Heart left ventricle (tissue), 16 donors: ENCODE results near the gene HEXA. TPM values are rescaled to one million over a fixed set of nuclear protein-coding genes. Genes with fewer than 3 reads are reported as not detected.

Experiments used
- ATAC-seq, 4 donors: fragments of 200-7000 bp; cut with Tn5 transposase; one replicate each; pipeline ENCODE4 v1.9.1; 2020 to 2022; ENCODE audit warnings: moderate library complexity in 4 of 4, mild to moderate bottlenecking in 3 of 4, moderate number of reproducible peaks in 1 of 4
- DNase-seq, 5 donors: peaks; one replicate each; pipeline ENCODE4 v3.0.0-alpha.2; 2020
- H3K27ac ChIP-seq, 12 donors: fragments of 200-600 bp; sonication (generic) in 4 of 12; one replicate each; pipeline versions ENCODE4 v1.5.0 to v1.8.0; 2016 to 2022; ENCODE audit warnings: mild to moderate bottlenecking in 2 of 12
- H3K27me3 ChIP-seq, 9 donors: fragments of 200-600 bp; sonication (generic) in 2 of 9; one replicate each; pipeline versions ENCODE4 v1.5.1 to v1.8.0; 2016 to 2022; ENCODE audit warnings: mild to moderate bottlenecking in 3 of 9
- H3K36me3 ChIP-seq, 9 donors: fragments of 200-600 bp; sonication (generic) in 2 of 9; one replicate each; pipeline versions ENCODE4 v1.5.0 to v1.8.0; 2018 to 2022; ENCODE audit warnings: mild to moderate bottlenecking in 2 of 9
- H3K4me1 ChIP-seq, 12 donors: fragments of 200-600 bp; sonication (generic) in 4 of 12; one replicate each; pipeline versions ENCODE4 v1.5.0 to v1.8.0; 2016 to 2022; ENCODE audit warnings: mild to moderate bottlenecking in 3 of 12
- H3K4me3 ChIP-seq, 12 donors: fragments of 200-600 bp; sonication (generic) in 4 of 12; one replicate each; pipeline versions ENCODE4 v1.5.0 to v1.8.0; 2017 to 2022; ENCODE audit warnings: mild to moderate bottlenecking in 9 of 12, moderate library complexity in 4 of 12
- H3K9me3 ChIP-seq, 12 donors: fragments of 200-600 bp; sonication (generic) in 4 of 12; one replicate each; pipeline versions ENCODE4 v1.5.0 to v1.8.0; 2016 to 2022; ENCODE audit warnings: mild to moderate bottlenecking in 1 of 12
- POLR2A ChIP-seq, 2 donors: fragments of 450-650 bp; IDR thresholded peaks; one replicate each; pipeline ENCODE4 v1.6.1; 2017; ENCODE audit warnings: antibody characterized with exemption in 2 of 2, mild to moderate bottlenecking in 2 of 2, moderate library complexity in 2 of 2
- WGBS, 4 donors: extraction: QIAGEN DNeasy Blood & Tissue Kit in 2 of 4; methylation state at CpG; one replicate each; pipeline versions ENCODE4 v1.1.5 to v1.1.7; 2013 to 2018; 5-methylcytosine and 5-hydroxymethylcytosine counted together
- intact Hi-C, 10 donors: fragments of 100-400 bp; cut with DNase I; formaldehyde crosslinking; loops; one replicate each; pipeline versions ENCODE4 v1.11.1 to v1.14.2; 2022
- polyA plus RNA-seq, 2 donors: library from polyadenylated mRNA; stranded (reverse); fragments of 200-250 nt; gene quantifications; one replicate each; pipeline ENCODE4 v1.2.3, GENCODE V29; 2013
- total RNA-seq, 9 donors: library from RNA; depleted of rRNA in 2 of 9; stranded (reverse); fragments of >200 nt in 2 of 9; fragmentation: NEBNext Ultra II Directional in 3 of 9; extraction: Animal tissue kit (Norgen Biotek cat#: 25700) in 3 of 9; gene quantifications; one replicate each; pipeline versions ENCODE4 v1.1.0 to v1.2.4, GENCODE V29; 2016 to 2023
- TF ChIP-seq, protein P1 (sequence below), 12 donors: fragments of 200-600 bp; sonication (generic) in 4 of 12; IDR thresholded peaks; one replicate each; pipeline versions ENCODE4 v1.5.0 to v1.8.0; 2018 to 2022; ENCODE audit warnings: antibody characterized with exemption in 12 of 12, mild to moderate bottlenecking in 5 of 12
- donor health status: ischemic (EF 13 %, LVEDD 7.1; RV severe dilation, severe dysfunction).
- donor health status: healthy with polysubstance abuse.
- donor health status: DM: no; HTN: yes; CAD: no.
- donor health status: DM: no; HTN: no; CAD: no.
- donor health status: ischemic (EF 25% LVEDD 6.9; RV normal size, moderate dysfunction).
- donor health status: ischemic (EF 25% LVEDD 5.7; RV mildly dilated, moderate dysfunction).
- donor health status: healthy.
- donor health status: DM: yes; HTN: yes; CAD: no.
- donor health status: ischemic (EF 35%, LVEDD 5.7; RV mildly dilated, moderate dysfunction).
- donor health status: nonischemic (EF 11% LVEDD 7.7; RV severe dilation, severe dysfunction).
- donor health status: DM: yes; HTN: yes; CAD: no.
- donor health status: PGD.
- donor health status: ischemic (EF 29% LVEDD 5.4; RV normal size, mild dysfunction).
- donor health status: nonischemic (EF 23%, LVEDD 6.1; RV moderate dilation, normal function).

Gene HEXA
- total and polyA plus RNA-seq, 11 donors: 40.8 to 181 (median 71.3) TPM

DNA sequence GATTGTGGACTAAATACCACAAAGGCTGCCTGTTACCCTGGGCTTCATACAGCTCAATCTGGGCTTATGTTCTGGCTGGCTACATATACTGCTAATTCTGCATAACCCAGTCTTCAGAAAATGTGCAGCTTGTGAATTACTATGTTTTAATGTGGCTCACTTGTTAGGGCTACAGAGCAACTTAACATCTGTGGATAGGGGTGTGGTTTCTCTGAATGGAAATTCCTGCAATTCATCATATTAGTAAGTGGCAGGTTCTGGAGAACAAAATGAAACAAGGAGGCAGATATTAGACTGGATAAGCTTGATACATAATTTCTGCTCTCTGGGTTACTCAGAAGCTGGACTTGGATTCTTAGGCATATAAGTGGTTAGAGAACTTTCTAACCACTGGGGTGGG is 29.0 kb upstream of the HEXA start:
- no peak for ATAC-seq
- Histone ChIP-seq H3K27ac (no peak overlapping the region), H3K4me3 (no peak overlapping the region), H3K4me1 (no peaks in the 10 kb centered on the region), H3K36me3 (no peaks in the 10 kb centered on the region), H3K9me3 (no peaks in the 10 kb centered on the region), H3K27me3 (peaks cover 0 to 36% (median 0%) of the 10 kb centered on the region in 9 donors)
- TF ChIP-seq POLR2A (IDR thresholded peaks at IDR 0.05): no peak
- TF ChIP-seq, protein P1, sequence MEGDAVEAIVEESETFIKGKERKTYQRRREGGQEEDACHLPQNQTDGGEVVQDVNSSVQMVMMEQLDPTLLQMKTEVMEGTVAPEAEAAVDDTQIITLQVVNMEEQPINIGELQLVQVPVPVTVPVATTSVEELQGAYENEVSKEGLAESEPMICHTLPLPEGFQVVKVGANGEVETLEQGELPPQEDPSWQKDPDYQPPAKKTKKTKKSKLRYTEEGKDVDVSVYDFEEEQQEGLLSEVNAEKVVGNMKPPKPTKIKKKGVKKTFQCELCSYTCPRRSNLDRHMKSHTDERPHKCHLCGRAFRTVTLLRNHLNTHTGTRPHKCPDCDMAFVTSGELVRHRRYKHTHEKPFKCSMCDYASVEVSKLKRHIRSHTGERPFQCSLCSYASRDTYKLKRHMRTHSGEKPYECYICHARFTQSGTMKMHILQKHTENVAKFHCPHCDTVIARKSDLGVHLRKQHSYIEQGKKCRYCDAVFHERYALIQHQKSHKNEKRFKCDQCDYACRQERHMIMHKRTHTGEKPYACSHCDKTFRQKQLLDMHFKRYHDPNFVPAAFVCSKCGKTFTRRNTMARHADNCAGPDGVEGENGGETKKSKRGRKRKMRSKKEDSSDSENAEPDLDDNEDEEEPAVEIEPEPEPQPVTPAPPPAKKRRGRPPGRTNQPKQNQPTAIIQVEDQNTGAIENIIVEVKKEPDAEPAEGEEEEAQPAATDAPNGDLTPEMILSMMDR (IDR thresholded peaks at IDR 0.05): no peak
- intact Hi-C loops: no loop called here
- DNase-seq: no peak

DNA sequence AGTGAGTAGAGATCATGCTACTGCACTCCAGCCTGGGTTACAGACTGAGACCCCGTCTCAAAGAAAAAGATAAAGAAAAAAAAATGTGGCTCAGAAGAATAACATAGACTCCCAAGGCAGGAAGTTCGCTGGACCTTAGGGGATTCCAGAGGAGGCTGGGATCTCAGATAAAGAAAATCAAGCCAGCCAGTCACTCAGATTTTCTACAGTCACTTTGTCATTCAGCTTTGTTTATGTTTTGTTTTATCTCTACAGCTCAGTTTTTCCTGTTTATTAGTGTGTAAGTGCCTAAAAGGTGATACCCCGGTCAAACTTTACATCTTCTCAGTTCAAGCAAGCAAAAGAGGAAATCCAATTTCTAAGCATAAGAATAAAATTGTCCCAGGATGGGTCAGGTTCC is 28.5 kb upstream of the HEXA start:
- TF ChIP-seq, protein P1 (IDR thresholded peaks at IDR 0.05): no peak
- no peak for TF ChIP-seq POLR2A (IDR thresholded peaks at IDR 0.05)
- Histone ChIP-seq H3K36me3 (no peaks in the 10 kb centered on the region), H3K4me3 (no peak overlapping the region), H3K27ac (no peak overlapping the region), H3K27me3 (peaks cover 0 to 32% (median 0%) of the 10 kb centered on the region in 9 donors), H3K9me3 (no peaks in the 10 kb centered on the region), H3K4me1 (no peaks in the 10 kb centered on the region)
- intact Hi-C loops: no loop called here
- WGBS, 4 donors: 25 to 33% (median 28%) methylated on average over 3 of the region's 3 CpGs
- DNase-seq (no peak), ATAC-seq (no peak)

DNA sequence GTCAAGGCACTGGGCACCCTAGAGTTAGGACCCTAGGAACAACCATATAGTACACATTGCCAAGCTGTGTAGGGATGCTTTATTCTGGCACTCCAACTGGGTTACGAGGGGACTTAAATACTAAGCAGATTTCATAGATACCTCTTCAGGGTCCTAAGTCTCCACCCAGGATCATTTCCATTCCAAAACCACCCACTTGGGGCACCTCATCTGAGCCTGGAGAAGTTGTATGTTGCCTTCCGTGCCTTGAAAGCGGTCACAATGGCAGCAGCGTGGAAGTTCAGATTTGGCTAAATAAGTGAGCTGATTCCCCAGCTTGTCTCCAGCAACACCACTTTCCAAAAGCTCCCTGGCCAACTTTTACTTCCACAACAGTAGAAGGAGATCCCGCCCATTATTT is 26.9 kb upstream of the HEXA start:
- Histone ChIP-seq H3K4me1 (peaks cover 0 to 9% (median 0%) of the 10 kb centered on the region in 12 donors), H3K36me3 (no peaks in the 10 kb centered on the region), H3K4me3 (no peak overlapping the region), H3K27ac (no peak overlapping the region), H3K27me3 (peaks cover 0 to 15% (median 0%) of the 10 kb centered on the region in 9 donors), H3K9me3 (no peaks in the 10 kb centered on the region)
- intact Hi-C loops: no loop called here
- 77 to 82% (median 78%) methylated on average over 5 of the region's 5 CpGs for WGBS, 4 donors
- TF ChIP-seq POLR2A (IDR thresholded peaks at IDR 0.05): no peak
- TF ChIP-seq, protein P1 (IDR thresholded peaks at IDR 0.05): no peak
- ATAC-seq (no peak), DNase-seq (no peak)

DNA sequence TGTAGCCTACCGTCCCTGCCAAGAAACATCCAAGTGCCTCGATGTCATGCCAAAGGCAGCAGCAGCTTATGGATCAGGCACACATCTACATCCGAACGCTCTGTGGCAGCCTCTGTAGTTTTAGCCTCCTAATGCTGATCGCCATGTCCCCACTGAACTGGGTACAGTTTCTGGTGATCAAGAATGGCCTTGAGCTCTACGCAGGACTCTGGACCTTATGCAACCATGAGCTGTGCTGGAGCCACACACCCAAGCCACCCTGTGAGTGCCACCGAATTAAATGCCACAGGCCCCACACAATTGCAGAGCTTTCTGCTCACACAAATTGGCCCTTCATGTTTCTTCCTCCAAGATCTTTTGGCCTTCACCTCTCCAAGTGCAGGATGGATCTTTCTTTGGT is 22.8 kb upstream of the HEXA start:
- 85 to 90% (median 86%) methylated on average over 7 of the region's 7 CpGs for WGBS, 4 donors
- no peak for DNase-seq
- intact Hi-C loops: no loop called here
- Histone ChIP-seq H3K9me3 (no peaks in the 10 kb centered on the region), H3K4me3 (no peak overlapping the region), H3K4me1 (peaks cover 0 to 9% (median 0%) of the 10 kb centered on the region in 12 donors), H3K27me3 (peaks cover 0 to 7% (median 0%) of the 10 kb centered on the region in 9 donors), H3K27ac (no peak overlapping the region), H3K36me3 (no peaks in the 10 kb centered on the region)
- TF ChIP-seq, protein P1 (IDR thresholded peaks at IDR 0.05): no peak
- no peak for TF ChIP-seq POLR2A (IDR thresholded peaks at IDR 0.05)
- ATAC-seq: no peak
